Neural progenitor cell (in vitro differentiated cells): ENCODE data around the gene CD300LF. TPM values are rescaled to one million over a fixed set of nuclear protein-coding genes. Genes with fewer than 3 reads are reported as not detected.

Source experiments
- DNase-seq: peaks from one replicate; pipeline ENCODE4 v3.0.0-alpha.2; 2016; ENCODE audit warnings: low spot score
- H2AFZ ChIP-seq: fragments of 200-600 bp; sonication (generic); replicated peaks from 2 replicates; pipeline ENCODE4 v1.6.1; 2016; ENCODE audit warnings: antibody characterized with exemption
- H3F3A ChIP-seq: fragments of 200-600 bp; sonication (generic); 2 replicates; pipeline ENCODE4 v1.6.1; 2016; ENCODE audit warnings: antibody characterized with exemption, low read depth
- H3K27ac ChIP-seq: fragments of 200-600 bp; sonication (generic); 2 replicates; pipeline ENCODE4 v1.5.1; 2016; ENCODE audit warnings: mild to moderate bottlenecking
- H3K27me3 ChIP-seq: fragments of 200-600 bp; sonication (generic); 2 replicates; pipeline ENCODE4 v1.6.1; 2016; ENCODE audit warnings: mild to moderate bottlenecking, moderate library complexity
- H3K36me3 ChIP-seq: fragments of 200-600 bp; sonication (generic); 2 replicates; pipeline ENCODE4 v1.5.1; 2016
- H3K4me1 ChIP-seq: fragments of 200-600 bp; sonication (generic); 2 replicates; pipeline ENCODE4 v1.6.1; 2016; ENCODE audit warnings: mixed run types
- H3K4me2 ChIP-seq: fragments of 200-600 bp; sonication (generic); 2 replicates; pipeline ENCODE4 v1.6.1; 2016
- H3K4me3 ChIP-seq: fragments of 200-600 bp; sonication (generic); 2 replicates; pipeline ENCODE4 v1.5.1; 2016
- H3K79me2 ChIP-seq: fragments of 200-600 bp; sonication (generic); 2 replicates; pipeline ENCODE4 v1.6.1; 2016; ENCODE audit warnings: low read depth
- H3K9ac ChIP-seq: fragments of 200-600 bp; sonication (generic); 2 replicates; pipeline ENCODE4 v1.6.1; 2016
- H3K9me3 ChIP-seq: fragments of 200-600 bp; sonication (generic); 2 replicates; pipeline ENCODE4 v1.5.1; 2016; ENCODE audit warnings: low read depth
- H4K20me1 ChIP-seq: fragments of 200-600 bp; sonication (generic); 2 replicates; pipeline ENCODE4 v1.6.1; 2016; ENCODE audit warnings: low read depth
- H3K27ac Mint-ChIP-seq: 3 replicates; pipeline ENCODE4 v1.8.0; 2021; ENCODE audit warnings: mixed read lengths
- H3K27me3 Mint-ChIP-seq: 2 replicates; pipeline ENCODE4 v1.8.0; 2022; ENCODE audit warnings: low read depth, mild to moderate bottlenecking, inconsistent platforms, moderate library complexity, mixed read lengths; ENCODE audit not compliant: insufficient read depth
- H3K36me3 Mint-ChIP-seq: 3 replicates; pipeline ENCODE4 v1.8.0; 2021; ENCODE audit warnings: mixed read lengths
- H3K4me1 Mint-ChIP-seq: 3 replicates; pipeline ENCODE4 v1.8.0; 2021; ENCODE audit warnings: mixed read lengths
- H3K4me3 Mint-ChIP-seq: 3 replicates; pipeline ENCODE4 v1.8.0; 2021; ENCODE audit warnings: mild to moderate bottlenecking, moderate library complexity, mixed read lengths
- H3K9me3 Mint-ChIP-seq: 3 replicates; pipeline ENCODE4 v1.8.0; 2020; ENCODE audit warnings: mixed read lengths
- EZH2 ChIP-seq: fragments of 200-600 bp; sonication (generic); IDR thresholded peaks from 2 replicates; pipeline ENCODE4 v1.6.1; 2017; ENCODE audit warnings: antibody characterized with exemption, mild to moderate bottlenecking, moderate library complexity
- EZH2phosphoT487 ChIP-seq: fragments of 200-600 bp; sonication (generic); IDR thresholded peaks from 2 replicates; pipeline ENCODE4 v1.6.1; 2017; ENCODE audit warnings: antibody characterized with exemption
- total RNA-seq: library from RNA; depleted of rRNA; stranded (reverse); fragments of >200 nt; gene quantifications from 2 replicates; pipeline ENCODE4 v1.2.3, GENCODE V29; 2015; ENCODE audit warnings: low replicate concordance
- TF ChIP-seq, protein P1 (sequence below): fragments of 200-600 bp; sonication (generic); IDR thresholded peaks from 2 replicates; pipeline ENCODE4 v1.5.1; 2017; ENCODE audit warnings: antibody characterized with exemption, mild to moderate bottlenecking

Gene CD300LF
- not detected in 2 replicates for total RNA-seq

DNA sequence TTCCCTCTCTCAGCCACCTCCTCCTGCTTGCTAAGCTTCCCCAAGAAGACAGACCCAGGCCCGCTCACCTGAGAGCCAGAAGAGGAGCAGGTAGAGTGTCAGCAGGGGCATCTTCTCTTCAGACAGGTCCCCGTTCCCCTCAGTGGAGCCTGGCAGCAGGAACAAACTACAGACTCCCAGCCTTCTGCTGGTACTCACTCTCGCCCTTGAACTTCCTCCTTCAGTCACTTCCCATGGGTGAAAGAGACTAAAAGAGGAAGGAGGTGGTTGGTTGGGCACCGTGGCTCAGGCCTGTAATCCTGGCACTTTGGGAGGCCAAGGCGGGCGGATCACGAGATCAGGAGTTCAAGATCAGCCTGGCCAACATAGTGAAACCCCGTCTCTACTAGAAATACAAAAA lies at the start of gene CD300LF:
Gene CD300LF, minus strand, starts transcription at position 168 of the 400 bp plus-strand sequence. Its CDS starts 57 bp downstream, at position 111.
- H3K27ac ChIP-seq, result no peak within 1 kb of the TSS
- H3K27ac Mint-ChIP-seq, result no peak within 1 kb of the TSS
- H3K4me3 ChIP-seq, result no peak within 1 kb of the TSS
- peaks cover 7% of the 10 kb centered on the region for H3K27me3 ChIP-seq
- no peak within 1 kb of the TSS for H3K4me3 Mint-ChIP-seq
- no peaks in the 10 kb centered on the region for H3K9me3 ChIP-seq
- H3K9ac ChIP-seq, result no peak within 1 kb of the TSS
- no peaks in the 10 kb centered on the region for H3K36me3 Mint-ChIP-seq
- H4K20me1 ChIP-seq, result no peaks in the 10 kb centered on the region
- H3K4me1 Mint-ChIP-seq, result no peaks in the 10 kb centered on the region
- H3K79me2 ChIP-seq, result no peaks in the 10 kb centered on the region
- peaks cover 11% of the 10 kb centered on the region for H3K27me3 Mint-ChIP-seq
- TF ChIP-seq, protein P1, sequence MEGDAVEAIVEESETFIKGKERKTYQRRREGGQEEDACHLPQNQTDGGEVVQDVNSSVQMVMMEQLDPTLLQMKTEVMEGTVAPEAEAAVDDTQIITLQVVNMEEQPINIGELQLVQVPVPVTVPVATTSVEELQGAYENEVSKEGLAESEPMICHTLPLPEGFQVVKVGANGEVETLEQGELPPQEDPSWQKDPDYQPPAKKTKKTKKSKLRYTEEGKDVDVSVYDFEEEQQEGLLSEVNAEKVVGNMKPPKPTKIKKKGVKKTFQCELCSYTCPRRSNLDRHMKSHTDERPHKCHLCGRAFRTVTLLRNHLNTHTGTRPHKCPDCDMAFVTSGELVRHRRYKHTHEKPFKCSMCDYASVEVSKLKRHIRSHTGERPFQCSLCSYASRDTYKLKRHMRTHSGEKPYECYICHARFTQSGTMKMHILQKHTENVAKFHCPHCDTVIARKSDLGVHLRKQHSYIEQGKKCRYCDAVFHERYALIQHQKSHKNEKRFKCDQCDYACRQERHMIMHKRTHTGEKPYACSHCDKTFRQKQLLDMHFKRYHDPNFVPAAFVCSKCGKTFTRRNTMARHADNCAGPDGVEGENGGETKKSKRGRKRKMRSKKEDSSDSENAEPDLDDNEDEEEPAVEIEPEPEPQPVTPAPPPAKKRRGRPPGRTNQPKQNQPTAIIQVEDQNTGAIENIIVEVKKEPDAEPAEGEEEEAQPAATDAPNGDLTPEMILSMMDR, result no peak
- TF ChIP-seq EZH2, result no peak
- no peak for TF ChIP-seq EZH2phosphoT487
- no peaks in the 10 kb centered on the region for H3K4me1 ChIP-seq
- H3K9me3 Mint-ChIP-seq, result no peaks in the 10 kb centered on the region
- H3K36me3 ChIP-seq, result no peaks in the 10 kb centered on the region
- H2AFZ ChIP-seq, result no peak within 1 kb of the TSS
- no peak within 1 kb of the TSS for H3K4me2 ChIP-seq
- H3F3A ChIP-seq, result no peaks in the 10 kb centered on the region
- no peak for DNase-seq

DNA sequence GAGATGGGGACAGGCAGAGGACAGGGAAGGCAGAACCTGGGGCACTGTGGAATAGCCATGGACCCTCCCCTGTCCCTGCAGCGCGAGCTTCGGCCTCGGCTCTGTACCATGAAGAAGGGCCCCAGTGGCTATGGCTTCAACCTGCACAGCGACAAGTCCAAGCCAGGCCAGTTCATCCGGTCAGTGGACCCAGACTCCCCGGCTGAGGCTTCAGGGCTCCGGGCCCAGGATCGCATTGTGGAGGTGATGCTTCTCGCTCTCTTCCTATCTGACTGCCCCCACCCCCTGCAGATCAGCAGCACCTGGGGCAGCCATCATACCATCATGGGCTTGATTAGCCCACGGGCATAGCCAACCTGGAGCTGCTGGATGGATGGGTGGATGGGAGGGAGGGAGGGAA lies 49.2 kb upstream of the CD300LF start:
- no peak overlapping the region for H3K9ac ChIP-seq
- H3K27ac ChIP-seq, result peak overlapping the region; percentile 46
- H2AFZ ChIP-seq, result no peak overlapping the region
- no peak for DNase-seq
- H3K79me2 ChIP-seq, result peaks cover 90% of the 10 kb centered on the region
- H3K4me3 ChIP-seq, result no peak overlapping the region
- peaks cover 2% of the 10 kb centered on the region for H3K36me3 Mint-ChIP-seq
- H3F3A ChIP-seq, result peaks cover 36% of the 10 kb centered on the region
- TF ChIP-seq, protein P1, result no peak
- no peak for TF ChIP-seq EZH2phosphoT487
- no peak for TF ChIP-seq EZH2
- H3K4me2 ChIP-seq, result no peak overlapping the region
- H4K20me1 ChIP-seq, result peaks cover 43% of the 10 kb centered on the region
- no peaks in the 10 kb centered on the region for H3K36me3 ChIP-seq
- peaks cover 59% of the 10 kb centered on the region for H3K4me1 Mint-ChIP-seq
- H3K27me3 ChIP-seq, result no peaks in the 10 kb centered on the region
- H3K4me1 ChIP-seq, result peaks cover 76% of the 10 kb centered on the region
- H3K4me3 Mint-ChIP-seq, result no peak overlapping the region
- peaks cover 2% of the 10 kb centered on the region for H3K27me3 Mint-ChIP-seq
- H3K27ac Mint-ChIP-seq, result no peak overlapping the region
- no peaks in the 10 kb centered on the region for H3K9me3 Mint-ChIP-seq
- H3K9me3 ChIP-seq, result no peaks in the 10 kb centered on the region

DNA sequence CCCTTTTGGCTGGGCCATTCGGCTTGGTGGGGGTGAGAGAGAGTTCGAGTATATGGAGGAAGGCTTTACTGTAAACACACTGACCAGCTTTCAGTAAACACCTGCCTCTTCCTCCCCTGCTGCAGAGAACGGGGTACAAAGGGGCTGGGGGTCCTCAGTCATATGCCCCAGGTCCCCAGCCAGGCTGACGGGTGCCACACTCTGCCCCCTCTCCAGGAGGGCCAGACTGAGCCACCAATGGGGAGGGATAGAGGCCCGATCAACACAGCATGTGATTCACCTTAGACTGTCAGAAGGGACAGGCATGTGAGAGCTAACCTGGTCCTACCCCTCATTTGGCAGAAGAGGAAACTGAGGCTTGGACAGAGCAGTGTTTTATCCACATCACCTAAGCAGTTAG lies 48.7 kb upstream of the CD300LF start:
- H3K4me1 Mint-ChIP-seq, result peaks cover 59% of the 10 kb centered on the region
- H3K27me3 Mint-ChIP-seq, result peaks cover 2% of the 10 kb centered on the region
- H3K9me3 ChIP-seq, result no peaks in the 10 kb centered on the region
- no peaks in the 10 kb centered on the region for H3K27me3 ChIP-seq
- peak overlapping the region; percentile 90 for H3K27ac Mint-ChIP-seq
- H3K9me3 Mint-ChIP-seq, result no peaks in the 10 kb centered on the region
- H3F3A ChIP-seq, result peaks cover 39% of the 10 kb centered on the region
- H3K36me3 Mint-ChIP-seq, result peaks cover 2% of the 10 kb centered on the region
- peak overlapping the region; percentile 66 for H3K4me3 Mint-ChIP-seq
- TF ChIP-seq EZH2 (no peak), EZH2phosphoT487 (no peak)
- TF ChIP-seq, protein P1, result no peak
- peaks cover 94% of the 10 kb centered on the region for H3K79me2 ChIP-seq
- H3K27ac ChIP-seq, result peak overlapping the region; percentile 89
- no peaks in the 10 kb centered on the region for H3K36me3 ChIP-seq
- H3K4me2 ChIP-seq, result peak overlapping the region; percentile 72
- H4K20me1 ChIP-seq, result peaks cover 49% of the 10 kb centered on the region
- H2AFZ ChIP-seq, result no peak overlapping the region
- H3K4me3 ChIP-seq, result no peak overlapping the region
- DNase-seq, result no peak
- H3K4me1 ChIP-seq, result peaks cover 79% of the 10 kb centered on the region
- no peak overlapping the region for H3K9ac ChIP-seq
